Tongue (tissue), 2 donors: ENCODE data around the gene MRRF. TPM values are rescaled to one million over a fixed set of nuclear protein-coding genes. Genes with fewer than 3 reads are reported as not detected.
A peak's percentile ranks its signal among the peaks of the same experiment; 100 is the strongest.
"Not testable (repeated sequence)": the region's sequence is repeated elsewhere in the genome, so short reads cannot be mapped to it uniquely, and the experiment has no call there.

Experiments used
- DNase-seq: peaks from one replicate; pipeline ENCODE4 v3.0.0-alpha.2; 2015
- total RNA-seq: library from RNA; depleted of rRNA; stranded (reverse); fragments of >200 nt; gene quantifications from one replicate; pipeline ENCODE4 v1.2.3, GENCODE V29; 2014

The MRRF gene
- total RNA-seq, 1 donor from 2014 or later, result 30.9 TPM

- no peak for DNase-seq
Measured at GRCh38 chr9:122360891-122361290, 96.2 kb downstream of the MRRF start.

- not testable (repeated sequence) for DNase-seq
Measured at GRCh38 chr9:122363131-122363530, 98.4 kb downstream of the MRRF start.

GRCh38 chr9:122364117-122364782 is 99.6 kb downstream of the MRRF start:
- no peak for DNase-seq

GRCh38 chr9:122364783-122365150 is 100.1 kb downstream of the MRRF start:
- DNase-seq, result no peak

- DNase-seq, result no peak
Measured at GRCh38 chr9:122366074-122366660, 101.5 kb downstream of the MRRF start.

GRCh38 chr9:122367065-122367464 is 102.4 kb downstream of the MRRF start:
- no peak for DNase-seq

- DNase-seq, result no peak
Measured at GRCh38 chr9:122367774-122368460, 103.2 kb downstream of the MRRF start.

- no peak for DNase-seq
Measured at GRCh38 chr9:122368642-122369041, 104.0 kb downstream of the MRRF start.

GRCh38 chr9:122370303-122370702 is 105.6 kb downstream of the MRRF start:
- DNase-seq, result no peak

GRCh38 chr9:122370869-122371755 is 106.4 kb downstream of the MRRF start, which contains the start of gene PTGS1:
PTGS1 (plus strand) TSS chr9:122371024; CDS start chr9:122371085, 61 bp downstream.
- peak; percentile 64 for DNase-seq

GRCh38 chr9:122371846-122372245 is 107.2 kb downstream of the MRRF start:
- no peak for DNase-seq

GRCh38 chr9:122372856-122373845 is 108.5 kb downstream of the MRRF start:
- no peak for DNase-seq

- DNase-seq, result peak; percentile 79
Measured at GRCh38 chr9:122374885-122375420, 110.3 kb downstream of the MRRF start.

- DNase-seq, result no peak
Measured at GRCh38 chr9:122376796-122377195, 112.1 kb downstream of the MRRF start.

GRCh38 chr9:122377241-122378164 is 112.8 kb downstream of the MRRF start:
- no peak for DNase-seq

- DNase-seq, result no peak
Measured at GRCh38 chr9:122378236-122378635, 113.6 kb downstream of the MRRF start.

- no peak for DNase-seq
Measured at GRCh38 chr9:122379340-122379739, 114.7 kb downstream of the MRRF start.

- no peak for DNase-seq
Measured at GRCh38 chr9:122380293-122380692, 115.6 kb downstream of the MRRF start.
